ENCODE measurements around the gene TP53I13. TPM values are rescaled to one million over a fixed set of nuclear protein-coding genes. Genes with fewer than 3 reads are reported as not detected.

TP53I13 gene
- total RNA-seq, 1 donor from 2014 or later = 82.3 TPM

- intact Hi-C loops (cut with micrococcal nuclease) = loop anchor here (1.0 kb wide), 1 partner anchor 23 kb away; the partner anchor contains the start of gene TP53I13
These were observed 22.7 kb downstream of the TP53I13 start for GRCh38 chr17:29591146-29591736.

GRCh38 chr17:29591737-29592608, 23.5 kb downstream of the TP53I13 start:
- intact Hi-C loops (cut with micrococcal nuclease) = loop anchor here (1.0 kb wide), 1 partner anchor 24 kb away; the partner anchor contains the start of gene TP53I13

- intact Hi-C loops (cut with micrococcal nuclease) = no loop called here
These were observed 24.5 kb downstream of the TP53I13 start, which contains the start of gene ANKRD13B for GRCh38 chr17:29592850-29593551. Gene ANKRD13B, plus strand, starts transcription at chr17:29593132. Its CDS starts 490 bp downstream, at chr17:29593622.

GRCh38 chr17:29593591-29594518, 25.4 kb downstream of the TP53I13 start:
- intact Hi-C loops (cut with micrococcal nuclease) = no loop called here

GRCh38 chr17:29594519-29595090, 26.1 kb downstream of the TP53I13 start:
- intact Hi-C loops (cut with micrococcal nuclease) = no loop called here

- intact Hi-C loops (cut with micrococcal nuclease) = no loop called here
These were observed 26.8 kb downstream of the TP53I13 start for GRCh38 chr17:29595107-29595942.

GRCh38 chr17:29595943-29596774, 27.7 kb downstream of the TP53I13 start:
- intact Hi-C loops (cut with micrococcal nuclease) = no loop called here

GRCh38 chr17:29596811-29597210, 28.3 kb downstream of the TP53I13 start:
- intact Hi-C loops (cut with micrococcal nuclease) = no loop called here

GRCh38 chr17:29597361-29598172, 29.1 kb downstream of the TP53I13 start:
- intact Hi-C loops (cut with micrococcal nuclease) = no loop called here

- intact Hi-C loops (cut with micrococcal nuclease) = no loop called here
These were observed 34.7 kb downstream of the TP53I13 start for GRCh38 chr17:29603109-29603674.

- intact Hi-C loops (cut with micrococcal nuclease) = no loop called here
These were observed 39.2 kb downstream of the TP53I13 start for GRCh38 chr17:29607557-29608195.

- intact Hi-C loops (cut with micrococcal nuclease) = no loop called here
These were observed 40.5 kb downstream of the TP53I13 start for GRCh38 chr17:29608986-29609385.

GRCh38 chr17:29610395-29610794, 41.9 kb downstream of the TP53I13 start:
- intact Hi-C loops (cut with micrococcal nuclease) = no loop called here

GRCh38 chr17:29611351-29612093, 43.0 kb downstream of the TP53I13 start:
- intact Hi-C loops (cut with micrococcal nuclease) = no loop called here

- intact Hi-C loops (cut with micrococcal nuclease) = no loop called here
These were observed 43.5 kb downstream of the TP53I13 start for GRCh38 chr17:29612094-29612403.
